Activated T-cell treated with anti-CD3 and anti-CD28 coated beads, Interleukin-2, amount 50 U/mL, for 4 hours (primary cell): Measurements from ENCODE around the gene NUDT16. TPM values are rescaled to one million over a fixed set of nuclear protein-coding genes. Genes with fewer than 3 reads are reported as not detected.
"Not testable (repeated sequence)": the region's sequence is repeated elsewhere in the genome, so short reads cannot be mapped to it uniquely, and the experiment has no call there.

Experiments
- ATAC-seq, 2 donors: fragments of 200-7000 bp; cut with Tn5 transposase; one replicate each; pipeline ENCODE4 v1.10.0; 2021
- DNase-seq: peaks from one replicate; pipeline ENCODE4 v3.0.0-alpha.2; 2020
- H3K27me3 Mint-ChIP-seq: one replicate; pipeline ENCODE4 v1.8.0; 2021; ENCODE audit warnings: low read depth, mixed read lengths
- H3K36me3 Mint-ChIP-seq: one replicate; pipeline ENCODE4 v1.8.0; 2022; ENCODE audit warnings: mixed read lengths; ENCODE audit not compliant: insufficient read depth
- H3K4me1 Mint-ChIP-seq: one replicate; pipeline ENCODE4 v1.8.0; 2021; ENCODE audit warnings: low read depth, mixed read lengths
- H3K4me3 Mint-ChIP-seq: one replicate; pipeline ENCODE4 v1.8.0; 2021; ENCODE audit warnings: mild to moderate bottlenecking, moderate library complexity, mixed read lengths
- H3K9me3 Mint-ChIP-seq: one replicate; pipeline ENCODE4 v1.8.0; 2021; ENCODE audit warnings: mixed read lengths
- total RNA-seq, 3 donors: library from RNA; stranded (reverse); gene quantifications; one replicate each; pipeline ENCODE4 v1.2.1, GENCODE V29; 2021

NUDT16 gene
- total RNA-seq, 3 donors from 2014 or later = 2.7 to 3.6 (median 3.5) TPM

- H3K36me3 Mint-ChIP-seq = no peaks in the 10 kb centered on the region
- ATAC-seq (peak; percentile 41 to 42), DNase-seq (no peak)
- peaks cover 6% of the 10 kb centered on the region for H3K9me3 Mint-ChIP-seq
- H3K4me3 Mint-ChIP-seq = peak overlapping the region; percentile 35
- peaks cover 4% of the 10 kb centered on the region for H3K4me1 Mint-ChIP-seq
- H3K27me3 Mint-ChIP-seq = peaks cover 49% of the 10 kb centered on the region
These were observed 19.8 kb upstream of the NUDT16 start for GRCh38 chr3:131361464-131362421.

GRCh38 chr3:131363275-131363674 is 18.3 kb upstream of the NUDT16 start:
- H3K27me3 Mint-ChIP-seq = peaks cover 48% of the 10 kb centered on the region
- DNase-seq (no peak), ATAC-seq (no peak)
- H3K4me3 Mint-ChIP-seq = no peak overlapping the region
- no peaks in the 10 kb centered on the region for H3K36me3 Mint-ChIP-seq
- H3K9me3 Mint-ChIP-seq = peaks cover 6% of the 10 kb centered on the region
- H3K4me1 Mint-ChIP-seq = peaks cover 4% of the 10 kb centered on the region

GRCh38 chr3:131370935-131371687 is 10.5 kb upstream of the NUDT16 start:
- H3K4me1 Mint-ChIP-seq = peaks cover 5% of the 10 kb centered on the region
- no peaks in the 10 kb centered on the region for H3K27me3 Mint-ChIP-seq
- no peaks in the 10 kb centered on the region for H3K9me3 Mint-ChIP-seq
- H3K4me3 Mint-ChIP-seq = no peak overlapping the region
- DNase-seq = no peak
- no peaks in the 10 kb centered on the region for H3K36me3 Mint-ChIP-seq
- no peak for ATAC-seq

- no peak for ATAC-seq
- no peak for DNase-seq
- Mint-ChIP-seq H3K27me3 (no peaks in the 10 kb centered on the region), H3K9me3 (no peaks in the 10 kb centered on the region), H3K36me3 (no peaks in the 10 kb centered on the region), H3K4me1 (peaks cover 5% of the 10 kb centered on the region), H3K4me3 (no peak overlapping the region)
These were observed 9.9 kb upstream of the NUDT16 start for GRCh38 chr3:131371688-131372066.

GRCh38 chr3:131374741-131375140 is 6.8 kb upstream of the NUDT16 start:
- Mint-ChIP-seq H3K4me1 (peaks cover 5% of the 10 kb centered on the region), H3K36me3 (no peaks in the 10 kb centered on the region), H3K9me3 (no peaks in the 10 kb centered on the region), H3K27me3 (no peaks in the 10 kb centered on the region), H3K4me3 (no peak overlapping the region)
- DNase-seq (no peak), ATAC-seq (no peak)

GRCh38 chr3:131380821-131381444 is 641 bp upstream of the NUDT16 start:
- peaks cover 11% of the 10 kb centered on the region for H3K36me3 Mint-ChIP-seq
- H3K27me3 Mint-ChIP-seq, DNase-seq, H3K9me3 Mint-ChIP-seq: not testable (repeated sequence)
- H3K4me1 Mint-ChIP-seq = peaks cover 21% of the 10 kb centered on the region
- peak overlapping the region; percentile 93 for H3K4me3 Mint-ChIP-seq
- peak in 1 of 2 donors; percentile 7 for ATAC-seq

GRCh38 chr3:131386429-131387165 is 5.0 kb downstream of the NUDT16 start:
- ATAC-seq (no peak), DNase-seq (no peak)
- H3K27me3 Mint-ChIP-seq = no peaks in the 10 kb centered on the region
- H3K4me1 Mint-ChIP-seq = peaks cover 23% of the 10 kb centered on the region
- H3K4me3 Mint-ChIP-seq = no peak overlapping the region
- no peaks in the 10 kb centered on the region for H3K9me3 Mint-ChIP-seq
- H3K36me3 Mint-ChIP-seq = peaks cover 12% of the 10 kb centered on the region

- H3K27me3 Mint-ChIP-seq = no peaks in the 10 kb centered on the region
- H3K4me3 Mint-ChIP-seq = no peak overlapping the region
- ATAC-seq (no peak), DNase-seq (no peak)
- H3K4me1 Mint-ChIP-seq = peaks cover 15% of the 10 kb centered on the region
- peaks cover 12% of the 10 kb centered on the region for H3K36me3 Mint-ChIP-seq
- no peaks in the 10 kb centered on the region for H3K9me3 Mint-ChIP-seq
These were observed 6.4 kb downstream of the NUDT16 start for GRCh38 chr3:131387796-131388489.

- DNase-seq (no peak), ATAC-seq (no peak)
- peaks cover 15% of the 10 kb centered on the region for H3K4me1 Mint-ChIP-seq
- no peaks in the 10 kb centered on the region for H3K27me3 Mint-ChIP-seq
- no peak overlapping the region for H3K4me3 Mint-ChIP-seq
- no peaks in the 10 kb centered on the region for H3K9me3 Mint-ChIP-seq
- H3K36me3 Mint-ChIP-seq = peaks cover 12% of the 10 kb centered on the region
These were observed 6.9 kb downstream of the NUDT16 start for GRCh38 chr3:131388490-131388799.

- Mint-ChIP-seq H3K27me3 (no peaks in the 10 kb centered on the region), H3K4me1 (peaks cover 11% of the 10 kb centered on the region), H3K4me3 (no peak overlapping the region), H3K9me3 (no peaks in the 10 kb centered on the region), H3K36me3 (peaks cover 1% of the 10 kb centered on the region)
- DNase-seq = no peak
- ATAC-seq = no peak
These were observed 8.8 kb downstream of the NUDT16 start for GRCh38 chr3:131390331-131390730.

GRCh38 chr3:131393051-131393450 is 11.5 kb downstream of the NUDT16 start:
- DNase-seq (no peak), ATAC-seq (no peak)
- Mint-ChIP-seq H3K9me3 (no peaks in the 10 kb centered on the region), H3K27me3 (peaks cover 5% of the 10 kb centered on the region), H3K4me3 (no peak overlapping the region), H3K4me1 (no peaks in the 10 kb centered on the region), H3K36me3 (no peaks in the 10 kb centered on the region)

- no peaks in the 10 kb centered on the region for H3K9me3 Mint-ChIP-seq
- H3K4me3 Mint-ChIP-seq = no peak overlapping the region
- no peaks in the 10 kb centered on the region for H3K36me3 Mint-ChIP-seq
- peaks cover 5% of the 10 kb centered on the region for H3K27me3 Mint-ChIP-seq
- DNase-seq (no peak), ATAC-seq (no peak)
- H3K4me1 Mint-ChIP-seq = no peaks in the 10 kb centered on the region
These were observed 12.3 kb downstream of the NUDT16 start for GRCh38 chr3:131393868-131394267.

GRCh38 chr3:131394400-131394799 is 12.8 kb downstream of the NUDT16 start:
- Mint-ChIP-seq H3K36me3 (no peaks in the 10 kb centered on the region), H3K4me3 (no peak overlapping the region), H3K9me3 (no peaks in the 10 kb centered on the region), H3K27me3 (peaks cover 5% of the 10 kb centered on the region), H3K4me1 (no peaks in the 10 kb centered on the region)
- ATAC-seq (no peak), DNase-seq (no peak)
